Measurements from ENCODE around the gene RCC2. TPM values are rescaled to one million over a fixed set of nuclear protein-coding genes. Genes with fewer than 3 reads are reported as not detected.
"Not testable (repeated sequence)": the region's sequence is repeated elsewhere in the genome, so short reads cannot be mapped to it uniquely, and the experiment has no call there.

Gene RCC2
- total RNA-seq, 3 donors from 2014 or later = 47.1 to 73.3 (median 55.1) TPM

DNA sequence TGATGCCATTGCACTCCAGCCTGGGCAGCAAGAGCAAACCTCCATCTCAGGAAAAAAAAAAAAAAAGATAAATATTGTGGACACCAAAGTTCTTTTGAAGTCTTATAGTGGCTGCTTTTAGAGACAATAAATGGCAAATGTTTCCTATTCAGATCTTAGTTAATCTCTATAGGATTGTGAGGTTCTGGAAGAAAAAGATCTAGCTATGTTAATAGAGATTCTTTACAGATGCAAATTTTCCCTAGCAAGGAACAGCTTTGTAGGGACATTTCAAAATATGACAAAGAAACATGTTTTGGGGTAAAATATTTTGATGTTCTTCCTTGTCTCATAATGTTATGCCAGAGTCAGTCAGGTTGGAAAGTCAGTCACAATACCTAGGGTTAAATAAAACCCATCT, 24.5 kb upstream of the RCC2 start:
- no peaks in the 10 kb centered on the region for H3K4me1 ChIP-seq (ENCODE audit: low read depth)
- TF ChIP-seq, protein P1, sequence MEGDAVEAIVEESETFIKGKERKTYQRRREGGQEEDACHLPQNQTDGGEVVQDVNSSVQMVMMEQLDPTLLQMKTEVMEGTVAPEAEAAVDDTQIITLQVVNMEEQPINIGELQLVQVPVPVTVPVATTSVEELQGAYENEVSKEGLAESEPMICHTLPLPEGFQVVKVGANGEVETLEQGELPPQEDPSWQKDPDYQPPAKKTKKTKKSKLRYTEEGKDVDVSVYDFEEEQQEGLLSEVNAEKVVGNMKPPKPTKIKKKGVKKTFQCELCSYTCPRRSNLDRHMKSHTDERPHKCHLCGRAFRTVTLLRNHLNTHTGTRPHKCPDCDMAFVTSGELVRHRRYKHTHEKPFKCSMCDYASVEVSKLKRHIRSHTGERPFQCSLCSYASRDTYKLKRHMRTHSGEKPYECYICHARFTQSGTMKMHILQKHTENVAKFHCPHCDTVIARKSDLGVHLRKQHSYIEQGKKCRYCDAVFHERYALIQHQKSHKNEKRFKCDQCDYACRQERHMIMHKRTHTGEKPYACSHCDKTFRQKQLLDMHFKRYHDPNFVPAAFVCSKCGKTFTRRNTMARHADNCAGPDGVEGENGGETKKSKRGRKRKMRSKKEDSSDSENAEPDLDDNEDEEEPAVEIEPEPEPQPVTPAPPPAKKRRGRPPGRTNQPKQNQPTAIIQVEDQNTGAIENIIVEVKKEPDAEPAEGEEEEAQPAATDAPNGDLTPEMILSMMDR (IDR thresholded peaks at IDR 0.05) = no peak
- DNase-seq (no peak), ATAC-seq (no peak)
- H3K4me3 ChIP-seq = no peak overlapping the region
- no peaks in the 10 kb centered on the region for H3K9me3 ChIP-seq
- H3K36me3 ChIP-seq (ENCODE audit: low read depth) = no peaks in the 10 kb centered on the region
- intact Hi-C loops (cut with DNase I, micrococcal nuclease) = no loop called here

DNA sequence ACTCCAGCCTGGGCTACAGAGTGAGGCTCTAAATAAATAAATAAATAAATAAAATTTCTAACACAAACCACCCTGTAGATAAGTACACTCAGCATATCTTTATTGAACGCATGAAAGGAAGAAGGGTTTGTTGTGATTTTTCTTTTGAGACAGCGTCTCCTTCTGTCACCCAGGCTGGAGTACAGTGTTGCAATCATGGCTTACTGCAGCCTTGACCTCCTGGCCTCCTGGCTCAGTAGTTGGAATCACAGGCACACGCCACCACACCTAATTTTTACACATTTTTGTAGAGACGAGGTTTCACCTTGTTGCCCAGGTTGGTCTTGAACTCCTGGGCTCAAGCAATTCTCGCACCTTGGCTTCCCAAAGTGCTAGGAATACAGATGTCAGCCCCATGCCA, 23.2 kb upstream of the RCC2 start:
- H3K36me3 ChIP-seq (ENCODE audit: low read depth) = no peaks in the 10 kb centered on the region
- intact Hi-C loops (cut with DNase I, micrococcal nuclease) = no loop called here
- H3K4me3 ChIP-seq = no peak overlapping the region
- no peak for DNase-seq
- ATAC-seq = no peak
- no peaks in the 10 kb centered on the region for H3K4me1 ChIP-seq (ENCODE audit: low read depth)
- TF ChIP-seq, protein P1 (IDR thresholded peaks at IDR 0.05) = no peak
- no peaks in the 10 kb centered on the region for H3K9me3 ChIP-seq

DNA sequence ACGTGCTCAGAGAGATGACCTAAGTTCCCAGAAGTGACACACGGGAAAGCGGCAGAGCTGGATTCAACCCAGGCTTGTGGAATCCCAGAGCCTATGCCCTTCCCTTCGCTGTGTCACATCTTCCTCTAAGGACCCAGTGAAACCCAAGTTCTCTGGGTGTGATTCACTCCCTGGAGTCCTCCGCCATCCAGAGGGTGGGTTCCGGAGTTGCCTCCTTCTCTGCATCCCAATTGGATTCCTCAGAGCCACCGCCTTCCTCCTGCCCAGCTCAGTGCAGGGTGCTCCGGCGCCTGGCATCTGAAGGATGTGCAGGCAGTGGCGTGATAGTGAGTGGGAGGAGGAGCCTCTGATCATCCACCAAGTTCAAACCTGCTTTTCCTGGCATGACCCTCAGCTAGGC, 20.7 kb upstream of the RCC2 start:
- Histone ChIP-seq H3K4me3 (no peak overlapping the region), H3K36me3 (ENCODE audit: low read depth) (no peaks in the 10 kb centered on the region), H3K9me3 (no peaks in the 10 kb centered on the region), H3K4me1 (ENCODE audit: low read depth) (no peaks in the 10 kb centered on the region)
- DNase-seq (no peak), ATAC-seq (no peak)
- TF ChIP-seq, protein P1 (IDR thresholded peaks at IDR 0.05) = no peak
- intact Hi-C loops (cut with DNase I, micrococcal nuclease) = no loop called here

DNA sequence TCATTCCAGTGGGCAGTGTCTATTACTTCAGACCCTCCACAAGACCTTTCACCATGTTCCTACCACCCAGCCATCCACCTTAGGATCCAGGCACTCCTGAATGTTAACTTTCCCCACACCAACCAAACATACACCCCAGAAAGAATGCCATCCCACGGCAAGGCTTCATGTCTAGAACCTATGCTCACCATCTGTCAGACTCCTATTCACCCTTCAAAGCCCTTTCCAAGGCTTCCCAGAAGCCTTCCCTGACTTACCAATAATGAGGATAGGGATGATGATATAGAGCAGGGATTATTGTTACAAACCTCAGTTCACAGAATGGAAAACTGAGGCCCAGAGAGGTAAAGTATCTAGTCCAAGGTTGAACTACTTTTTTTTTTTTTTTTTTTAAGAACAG, 19.3 kb upstream of the RCC2 start:
- no peak for DNase-seq
- intact Hi-C loops (cut with DNase I, micrococcal nuclease) = no loop called here
- TF ChIP-seq, protein P1 (IDR thresholded peaks at IDR 0.05) = no peak

DNA sequence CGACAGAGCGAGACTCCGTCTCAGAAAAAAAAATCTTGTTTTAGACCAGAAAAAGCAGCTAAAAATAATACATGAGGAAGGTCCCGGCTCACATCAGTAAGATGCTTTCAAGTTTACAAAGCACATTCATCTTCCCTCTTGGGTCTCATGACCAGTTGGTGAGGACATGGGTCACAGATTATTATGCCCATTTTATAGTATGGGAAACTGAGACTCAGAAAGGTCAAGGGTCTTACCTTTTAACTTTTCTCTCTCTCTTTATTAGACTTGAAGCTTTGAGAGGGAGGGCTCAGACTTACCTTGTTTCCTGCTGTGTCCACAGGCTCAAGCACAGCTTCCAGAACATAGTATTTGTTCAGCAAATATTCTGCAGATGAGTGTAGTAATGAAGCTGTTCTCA, 13.2 kb upstream of the RCC2 start:
- DNase-seq (no peak), ATAC-seq (no peak)
- no peaks in the 10 kb centered on the region for H3K36me3 ChIP-seq (ENCODE audit: low read depth)
- no peaks in the 10 kb centered on the region for H3K4me1 ChIP-seq (ENCODE audit: low read depth)
- TF ChIP-seq, protein P1 (IDR thresholded peaks at IDR 0.05) = no peak
- no peak overlapping the region for H3K4me3 ChIP-seq
- intact Hi-C loops (cut with DNase I, micrococcal nuclease) = no loop called here
- H3K9me3 ChIP-seq = no peaks in the 10 kb centered on the region

More for the DNA sequence above, 19.3 kb upstream of the RCC2 start:
- Histone ChIP-seq H3K4me3 (no peak overlapping the region), H3K36me3 (ENCODE audit: low read depth) (no peaks in the 10 kb centered on the region), H3K9me3 (no peaks in the 10 kb centered on the region), H3K4me1 (ENCODE audit: low read depth) (no peaks in the 10 kb centered on the region)
- ATAC-seq = no peak

DNA sequence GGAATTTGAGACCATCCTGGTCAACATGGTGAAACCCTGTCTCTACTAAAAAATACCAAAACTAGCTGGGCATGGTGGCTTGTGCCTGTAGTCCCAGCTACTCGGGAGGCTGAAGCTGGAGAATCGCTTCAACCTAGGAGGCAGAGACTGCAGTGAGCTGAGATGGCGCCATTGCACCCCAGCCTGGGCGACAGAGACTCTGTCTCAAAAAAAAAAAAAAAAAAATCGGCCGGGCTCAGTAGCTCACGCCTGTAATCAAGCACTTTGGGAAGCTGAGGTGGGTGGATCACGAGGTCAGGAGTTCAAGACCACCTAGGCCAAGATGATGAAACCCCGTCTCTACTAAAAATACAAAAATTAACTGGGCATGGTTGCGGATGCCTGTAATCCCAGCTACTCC, 12.7 kb upstream of the RCC2 start:
- H3K4me1 ChIP-seq (ENCODE audit: low read depth); ATAC-seq; H3K9me3 ChIP-seq; H3K36me3 ChIP-seq (ENCODE audit: low read depth); intact Hi-C loops (cut with DNase I, micrococcal nuclease); H3K4me3 ChIP-seq; DNase-seq: not testable (repeated sequence)

All from mucosa of descending colon (tissue), 3 donors.